Measurements from ENCODE around the gene MTCH1.
"Not testable (repeated sequence)": the region's sequence is repeated elsewhere in the genome, so short reads cannot be mapped to it uniquely, and the experiment has no call there.

MTCH1 gene

GRCh38 chr6:36946526-36946925, 39.5 kb downstream of the MTCH1 start:
- 92 to 100% methylated on average over 4 of the region's 4 CpGs for WGBS, 2 experiments (ENCODE audit: insufficient coverage in 2 of 2)
- Histone ChIP-seq H3K36me3 (ENCODE audit: control insufficient read depth, insufficient read depth, low read length) (no peaks in the 10 kb centered on the region), H3K4me1 (ENCODE audit: control insufficient read depth, insufficient read depth, low read length, poor library complexity, severe bottlenecking) (peaks cover 13% of the 10 kb centered on the region), H3K27ac (ENCODE audit: low read depth, low read length, severe bottlenecking) (no peak overlapping the region), H3K4me3 (ENCODE audit: extremely low read depth, insufficient read depth, low read length, poor library complexity, severe bottlenecking) (no peak overlapping the region), H3K9me3 (ENCODE audit: control insufficient read depth, low read length) (no peaks in the 10 kb centered on the region)

DNA sequence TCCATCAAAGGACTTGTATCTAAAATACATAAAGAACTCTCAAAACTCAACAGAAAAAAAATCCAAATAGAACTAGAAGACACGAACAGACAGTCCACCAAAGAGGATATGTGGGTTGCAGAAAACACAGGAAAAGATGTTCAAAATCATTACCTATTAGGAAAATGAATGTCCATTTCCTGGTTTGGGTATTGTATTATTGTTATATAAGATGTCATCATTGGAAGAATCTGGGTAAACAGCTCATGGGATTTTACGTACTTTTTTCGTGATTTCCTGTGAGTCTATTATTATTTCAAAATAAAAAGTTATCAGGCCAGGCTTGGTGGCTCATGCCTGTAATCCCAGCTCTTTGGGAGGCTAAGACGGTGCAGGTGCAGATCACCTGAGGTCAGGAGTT, 40.7 kb downstream of the MTCH1 start:
- H3K36me3 ChIP-seq (ENCODE audit: control insufficient read depth, insufficient read depth, low read length), result no peaks in the 10 kb centered on the region
- H3K4me3 ChIP-seq (ENCODE audit: extremely low read depth, insufficient read depth, low read length, poor library complexity, severe bottlenecking), result no peak overlapping the region
- no peak overlapping the region for H3K27ac ChIP-seq (ENCODE audit: low read depth, low read length, severe bottlenecking)
- H3K9me3 ChIP-seq (ENCODE audit: control insufficient read depth, low read length), result no peaks in the 10 kb centered on the region
- peaks cover 13% of the 10 kb centered on the region for H3K4me1 ChIP-seq (ENCODE audit: control insufficient read depth, insufficient read depth, low read length, poor library complexity, severe bottlenecking)
- WGBS, 2 experiments (ENCODE audit: insufficient coverage in 2 of 2), result 60 to 67% methylated on average over 1 of the region's 4 CpGs

GRCh38 chr6:36944650-36945049, 41.3 kb downstream of the MTCH1 start:
- Histone ChIP-seq H3K36me3 (ENCODE audit: control insufficient read depth, insufficient read depth, low read length) (no peaks in the 10 kb centered on the region), H3K9me3 (ENCODE audit: control insufficient read depth, low read length) (no peaks in the 10 kb centered on the region), H3K4me3 (ENCODE audit: extremely low read depth, insufficient read depth, low read length, poor library complexity, severe bottlenecking) (no peak overlapping the region), H3K27ac (ENCODE audit: low read depth, low read length, severe bottlenecking) (no peak overlapping the region), H3K4me1 (ENCODE audit: control insufficient read depth, insufficient read depth, low read length, poor library complexity, severe bottlenecking) (peaks cover 9% of the 10 kb centered on the region)
- 82 to 90% methylated on average over 5 of the region's 5 CpGs for WGBS, 2 experiments (ENCODE audit: insufficient coverage in 2 of 2)

- not testable (repeated sequence) for H3K4me3 ChIP-seq (ENCODE audit: extremely low read depth, insufficient read depth, low read length, poor library complexity, severe bottlenecking); H3K9me3 ChIP-seq (ENCODE audit: control insufficient read depth, low read length); H3K27ac ChIP-seq (ENCODE audit: low read depth, low read length, severe bottlenecking); H3K4me1 ChIP-seq (ENCODE audit: control insufficient read depth, insufficient read depth, low read length, poor library complexity, severe bottlenecking); H3K36me3 ChIP-seq (ENCODE audit: control insufficient read depth, insufficient read depth, low read length)
- no CpG with 5 or more reads among the region's 2 CpGs for WGBS, 2 experiments (ENCODE audit: insufficient coverage in 2 of 2)
These were observed 43.7 kb downstream of the MTCH1 start for GRCh38 chr6:36942329-36942728.

DNA sequence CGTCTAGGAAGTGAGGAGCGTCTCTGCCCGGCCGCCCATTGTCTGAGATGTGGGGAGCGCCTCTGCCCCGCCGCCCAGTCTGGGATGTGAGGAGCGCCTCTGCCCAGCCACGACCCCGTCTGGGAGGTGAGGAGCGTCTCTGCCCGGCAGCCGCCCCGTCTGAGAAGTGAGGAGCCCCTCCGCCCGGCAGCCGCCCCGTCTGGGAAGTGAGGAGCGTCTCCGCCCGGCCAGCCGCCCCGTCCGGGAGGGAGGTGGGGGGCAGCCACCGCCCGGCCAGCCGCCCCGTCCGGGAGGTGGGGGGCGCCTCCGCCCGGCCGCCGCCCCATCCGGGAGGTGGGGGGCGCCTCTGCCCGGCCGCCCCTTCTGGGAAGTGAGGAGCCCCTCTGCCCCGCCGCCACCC, 44.4 kb downstream of the MTCH1 start:
- not testable (repeated sequence) for H3K36me3 ChIP-seq (ENCODE audit: control insufficient read depth, insufficient read depth, low read length); H3K9me3 ChIP-seq (ENCODE audit: control insufficient read depth, low read length); H3K4me3 ChIP-seq (ENCODE audit: extremely low read depth, insufficient read depth, low read length, poor library complexity, severe bottlenecking); H3K4me1 ChIP-seq (ENCODE audit: control insufficient read depth, insufficient read depth, low read length, poor library complexity, severe bottlenecking); H3K27ac ChIP-seq (ENCODE audit: low read depth, low read length, severe bottlenecking)
- 79 to 88% methylated on average over 2 to 3 of the region's 40 CpGs for WGBS, 2 experiments (ENCODE audit: insufficient coverage in 2 of 2)

DNA sequence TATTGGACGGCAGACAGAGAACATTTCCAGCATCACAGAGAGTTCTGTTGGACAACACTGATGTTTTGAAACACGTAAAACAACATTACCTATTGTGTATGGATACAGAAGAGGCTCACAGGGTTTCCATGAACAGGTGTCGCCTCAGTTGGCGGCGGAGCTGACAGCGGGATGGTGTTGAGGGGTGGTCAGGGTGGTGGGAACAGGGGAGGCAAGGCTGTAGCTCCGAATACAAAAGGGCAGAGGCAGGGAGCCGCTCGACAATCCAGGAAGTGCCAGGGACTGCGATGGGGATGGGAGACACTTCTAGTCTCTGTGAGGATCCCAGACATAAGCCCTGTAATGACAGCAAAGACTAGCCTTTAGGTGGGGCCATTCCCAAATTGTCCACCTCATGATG, 46.0 kb downstream of the MTCH1 start:
- H3K9me3 ChIP-seq (ENCODE audit: control insufficient read depth, low read length), result no peaks in the 10 kb centered on the region
- H3K27ac ChIP-seq (ENCODE audit: low read depth, low read length, severe bottlenecking), result no peak overlapping the region
- WGBS, 2 experiments (ENCODE audit: insufficient coverage in 2 of 2), result 86 to 95% methylated on average over 9 to 10 of the region's 10 CpGs
- no peaks in the 10 kb centered on the region for H3K36me3 ChIP-seq (ENCODE audit: control insufficient read depth, insufficient read depth, low read length)
- peaks cover 9% of the 10 kb centered on the region for H3K4me1 ChIP-seq (ENCODE audit: control insufficient read depth, insufficient read depth, low read length, poor library complexity, severe bottlenecking)
- no peak overlapping the region for H3K4me3 ChIP-seq (ENCODE audit: extremely low read depth, insufficient read depth, low read length, poor library complexity, severe bottlenecking)

DNA sequence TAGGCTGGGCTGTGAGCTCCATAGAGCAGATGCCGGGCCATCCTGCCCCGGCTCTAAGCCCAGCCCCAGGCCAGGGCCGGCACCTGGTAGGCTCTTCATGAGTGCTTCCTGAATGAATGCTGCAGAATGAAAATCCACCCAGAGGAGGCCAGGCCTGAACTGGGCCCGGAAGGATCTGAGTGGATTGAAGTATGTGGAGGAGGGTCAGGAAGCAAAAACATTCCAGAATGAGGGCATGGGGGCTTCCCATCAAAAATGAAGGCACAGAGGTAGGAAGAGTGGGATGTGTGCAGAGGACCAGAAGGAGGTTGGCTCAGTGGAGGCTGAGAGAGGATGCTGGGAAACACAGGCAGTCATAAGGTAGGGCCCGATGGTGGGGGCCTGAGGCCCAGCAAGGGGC, 47.0 kb downstream of the MTCH1 start:
- H3K36me3 ChIP-seq (ENCODE audit: control insufficient read depth, insufficient read depth, low read length); H3K9me3 ChIP-seq (ENCODE audit: control insufficient read depth, low read length); H3K4me1 ChIP-seq (ENCODE audit: control insufficient read depth, insufficient read depth, low read length, poor library complexity, severe bottlenecking); H3K4me3 ChIP-seq (ENCODE audit: extremely low read depth, insufficient read depth, low read length, poor library complexity, severe bottlenecking); H3K27ac ChIP-seq (ENCODE audit: low read depth, low read length, severe bottlenecking): not testable (repeated sequence)
- 88 to 100% methylated on average over 2 to 3 of the region's 5 CpGs for WGBS, 2 experiments (ENCODE audit: insufficient coverage in 2 of 2)

DNA sequence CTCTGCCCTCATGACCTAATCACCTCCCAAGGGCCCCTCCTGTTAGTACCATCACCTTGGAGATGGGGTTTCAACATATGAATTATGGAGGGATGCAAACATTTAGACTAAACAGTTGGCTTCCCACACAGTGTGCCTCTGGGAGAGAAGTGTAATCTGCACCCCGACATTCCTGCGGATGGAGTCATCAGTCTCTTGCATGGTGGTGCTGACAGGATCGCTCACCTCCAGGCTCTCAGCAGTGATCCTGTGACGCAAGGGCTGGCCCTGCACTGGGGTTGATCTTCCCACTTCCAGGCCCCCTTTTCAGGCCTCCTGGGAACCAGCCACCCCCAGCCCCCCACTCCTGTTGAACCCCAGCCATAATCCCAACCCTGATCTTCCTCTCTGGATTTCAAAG, 47.5 kb downstream of the MTCH1 start:
- Histone ChIP-seq H3K4me1 (ENCODE audit: control insufficient read depth, insufficient read depth, low read length, poor library complexity, severe bottlenecking) (peaks cover 9% of the 10 kb centered on the region), H3K36me3 (ENCODE audit: control insufficient read depth, insufficient read depth, low read length) (no peaks in the 10 kb centered on the region), H3K4me3 (ENCODE audit: extremely low read depth, insufficient read depth, low read length, poor library complexity, severe bottlenecking) (no peak overlapping the region), H3K27ac (ENCODE audit: low read depth, low read length, severe bottlenecking) (no peak overlapping the region), H3K9me3 (ENCODE audit: control insufficient read depth, low read length) (no peaks in the 10 kb centered on the region)
- WGBS, 2 experiments (ENCODE audit: insufficient coverage in 2 of 2), result 82 to 97% methylated on average over 4 of the region's 4 CpGs

- Histone ChIP-seq H3K36me3 (ENCODE audit: control insufficient read depth, insufficient read depth, low read length) (no peaks in the 10 kb centered on the region), H3K4me1 (ENCODE audit: control insufficient read depth, insufficient read depth, low read length, poor library complexity, severe bottlenecking) (peaks cover 9% of the 10 kb centered on the region), H3K4me3 (ENCODE audit: extremely low read depth, insufficient read depth, low read length, poor library complexity, severe bottlenecking) (no peak overlapping the region), H3K27ac (ENCODE audit: low read depth, low read length, severe bottlenecking) (no peak overlapping the region), H3K9me3 (ENCODE audit: control insufficient read depth, low read length) (no peaks in the 10 kb centered on the region)
- 94 to 95% methylated on average over 4 to 6 of the region's 6 CpGs for WGBS, 2 experiments (ENCODE audit: insufficient coverage in 2 of 2)
These were observed 48.1 kb downstream of the MTCH1 start for GRCh38 chr6:36937896-36938295.

DNA sequence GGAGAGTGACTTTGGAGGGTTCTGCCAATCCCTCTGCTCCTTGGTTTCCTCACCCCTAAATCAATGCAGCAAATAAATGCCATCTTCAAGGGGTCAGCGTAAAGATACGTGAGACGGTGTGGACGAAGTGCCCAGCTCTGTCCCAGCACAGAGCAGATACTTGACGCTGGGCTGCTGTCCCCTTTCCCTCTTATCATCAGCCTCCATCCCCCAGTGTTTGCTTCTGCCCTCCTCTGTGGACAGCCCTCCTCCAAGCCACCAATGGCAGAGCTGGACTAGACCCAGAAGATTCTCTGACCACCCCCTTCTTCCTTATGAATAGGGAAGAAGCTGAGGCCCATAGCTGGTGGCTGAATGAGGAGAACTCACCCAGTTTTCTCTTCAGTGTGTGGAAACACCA, 49.2 kb downstream of the MTCH1 start:
- H3K4me3 ChIP-seq (ENCODE audit: extremely low read depth, insufficient read depth, low read length, poor library complexity, severe bottlenecking), result no peak overlapping the region
- H3K36me3 ChIP-seq (ENCODE audit: control insufficient read depth, insufficient read depth, low read length), result no peaks in the 10 kb centered on the region
- no peak overlapping the region for H3K27ac ChIP-seq (ENCODE audit: low read depth, low read length, severe bottlenecking)
- H3K4me1 ChIP-seq (ENCODE audit: control insufficient read depth, insufficient read depth, low read length, poor library complexity, severe bottlenecking), result peaks cover 9% of the 10 kb centered on the region
- WGBS, 2 experiments (ENCODE audit: insufficient coverage in 2 of 2), result 92% methylated on average over 5 of the region's 5 CpGs
- no peaks in the 10 kb centered on the region for H3K9me3 ChIP-seq (ENCODE audit: control insufficient read depth, low read length)

- WGBS, 2 experiments (ENCODE audit: insufficient coverage in 2 of 2), result 83 to 100% methylated on average over 1 to 2 of the region's 7 CpGs
- Histone ChIP-seq H3K9me3 (ENCODE audit: control insufficient read depth, low read length) (no peaks in the 10 kb centered on the region), H3K27ac (ENCODE audit: low read depth, low read length, severe bottlenecking) (no peak overlapping the region)
These were observed 51.1 kb downstream of the MTCH1 start for GRCh38 chr6:36934901-36935300.

DNA sequence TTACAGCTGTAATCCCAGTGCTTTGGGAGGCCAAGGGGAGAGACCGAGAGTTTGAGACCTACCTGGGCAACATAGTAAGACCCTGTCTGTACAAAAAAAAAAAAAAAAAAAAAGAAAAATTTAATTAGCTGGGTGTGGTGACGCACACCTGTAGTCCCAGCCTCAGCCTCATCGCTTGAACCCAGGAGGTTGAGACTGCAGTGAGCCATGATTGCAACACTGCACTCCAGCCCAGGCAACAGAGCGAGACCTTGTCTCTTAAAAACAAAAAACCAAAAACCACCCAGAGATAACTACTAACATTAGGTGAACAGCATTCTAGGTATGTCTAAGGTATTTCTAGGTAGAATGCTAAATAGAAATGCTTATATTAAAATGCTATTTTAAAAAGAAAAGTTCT, 52.5 kb downstream of the MTCH1 start:
- Histone ChIP-seq H3K27ac (ENCODE audit: low read depth, low read length, severe bottlenecking) (no peak overlapping the region), H3K4me3 (ENCODE audit: extremely low read depth, insufficient read depth, low read length, poor library complexity, severe bottlenecking) (no peak overlapping the region), H3K4me1 (ENCODE audit: control insufficient read depth, insufficient read depth, low read length, poor library complexity, severe bottlenecking) (peaks cover 4% of the 10 kb centered on the region), H3K36me3 (ENCODE audit: control insufficient read depth, insufficient read depth, low read length) (no peaks in the 10 kb centered on the region), H3K9me3 (ENCODE audit: control insufficient read depth, low read length) (no peaks in the 10 kb centered on the region)
- WGBS, 2 experiments (ENCODE audit: insufficient coverage in 2 of 2), result 86 to 100% methylated on average over 2 to 3 of the region's 4 CpGs

More at GRCh38 chr6:36934901-36935300, 51.1 kb downstream of the MTCH1 start:
- peaks cover 9% of the 10 kb centered on the region for H3K4me1 ChIP-seq (ENCODE audit: control insufficient read depth, insufficient read depth, low read length, poor library complexity, severe bottlenecking)
- no peak overlapping the region for H3K4me3 ChIP-seq (ENCODE audit: extremely low read depth, insufficient read depth, low read length, poor library complexity, severe bottlenecking)
- H3K36me3 ChIP-seq (ENCODE audit: control insufficient read depth, insufficient read depth, low read length), result no peaks in the 10 kb centered on the region
